ENCODE data around the gene MYO1B. TPM values are rescaled to one million over a fixed set of nuclear protein-coding genes. Genes with fewer than 3 reads are reported as not detected.

MYO1B gene
- total RNA-seq, 1 donor = 246 TPM

- Histone ChIP-seq H3K79me2 (ENCODE audit: insufficient read depth, low read length) (peaks cover 3% of the 10 kb centered on the region), H2AFZ (ENCODE audit: low read length) (no peak overlapping the region), H4K20me1 (ENCODE audit: insufficient read depth, low read length) (no peaks in the 10 kb centered on the region), H3K9me3 (ENCODE audit: low read depth, low read length) (no peaks in the 10 kb centered on the region), H3K27me3 (ENCODE audit: insufficient read depth, low read length) (no peaks in the 10 kb centered on the region), H3K4me3 (ENCODE audit: insufficient read depth, low read length) (no peak overlapping the region), H3K4me2 (ENCODE audit: insufficient read depth, low read length) (no peak overlapping the region), H3K4me1 (ENCODE audit: insufficient read depth, low read length) (peaks cover 14% of the 10 kb centered on the region), H3K27ac (ENCODE audit: low read depth, low read length) (peak overlapping the region; percentile 40), H3K36me3 (ENCODE audit: insufficient read depth, low read length) (peaks cover 99% of the 10 kb centered on the region)
- TF ChIP-seq CTCF (IDR thresholded peaks at IDR 0.05; ENCODE audit: extremely low read depth, low read depth, low read length) = no peak
- DNase-seq (ENCODE audit: insufficient read length, low spot score, missing footprints) = no peak
Observed at GRCh38 chr2:191410646-191411436, 165.6 kb downstream of the MYO1B start.

GRCh38 chr2:191411472-191411871, 166.3 kb downstream of the MYO1B start:
- Histone ChIP-seq H2AFZ (ENCODE audit: low read length) (no peak overlapping the region), H3K36me3 (ENCODE audit: insufficient read depth, low read length) (peaks cover 99% of the 10 kb centered on the region)

GRCh38 chr2:191412353-191412752, 167.1 kb downstream of the MYO1B start:
- H2AFZ ChIP-seq (ENCODE audit: low read length) = no peak overlapping the region
- peaks cover 100% of the 10 kb centered on the region for H3K36me3 ChIP-seq (ENCODE audit: insufficient read depth, low read length)

More at GRCh38 chr2:191411472-191411871, 166.3 kb downstream of the MYO1B start:
- Histone ChIP-seq H3K27ac (ENCODE audit: low read depth, low read length) (peak overlapping the region; percentile 40), H3K4me1 (ENCODE audit: insufficient read depth, low read length) (peaks cover 14% of the 10 kb centered on the region), H3K4me2 (ENCODE audit: insufficient read depth, low read length) (no peak overlapping the region), H3K9me3 (ENCODE audit: low read depth, low read length) (no peaks in the 10 kb centered on the region), H3K79me2 (ENCODE audit: insufficient read depth, low read length) (peaks cover 3% of the 10 kb centered on the region), H4K20me1 (ENCODE audit: insufficient read depth, low read length) (no peaks in the 10 kb centered on the region), H3K4me3 (ENCODE audit: insufficient read depth, low read length) (no peak overlapping the region), H3K27me3 (ENCODE audit: insufficient read depth, low read length) (no peaks in the 10 kb centered on the region)
- TF ChIP-seq CTCF (IDR thresholded peaks at IDR 0.05; ENCODE audit: extremely low read depth, low read depth, low read length) = no peak
- no peak for DNase-seq (ENCODE audit: insufficient read length, low spot score, missing footprints)

More at GRCh38 chr2:191412353-191412752, 167.1 kb downstream of the MYO1B start:
- Histone ChIP-seq H3K9me3 (ENCODE audit: low read depth, low read length) (no peaks in the 10 kb centered on the region), H3K4me2 (ENCODE audit: insufficient read depth, low read length) (no peak overlapping the region), H3K79me2 (ENCODE audit: insufficient read depth, low read length) (no peaks in the 10 kb centered on the region), H3K27ac (ENCODE audit: low read depth, low read length) (no peak overlapping the region), H3K27me3 (ENCODE audit: insufficient read depth, low read length) (no peaks in the 10 kb centered on the region), H3K4me3 (ENCODE audit: insufficient read depth, low read length) (no peak overlapping the region), H3K4me1 (ENCODE audit: insufficient read depth, low read length) (peaks cover 14% of the 10 kb centered on the region), H4K20me1 (ENCODE audit: insufficient read depth, low read length) (no peaks in the 10 kb centered on the region)
- no peak for DNase-seq (ENCODE audit: insufficient read length, low spot score, missing footprints)
- TF ChIP-seq CTCF (IDR thresholded peaks at IDR 0.05; ENCODE audit: extremely low read depth, low read depth, low read length) = no peak

Measured in osteoblast (primary cell).